GM18858 (cell line): ENCODE measurements around the gene PTK6.

ENCODE experiments used
- ATAC-seq: cut with Tn5 transposase; IDR thresholded peaks from one replicate; pipeline ENCODE4 v1.9.1; 2021; ENCODE audit not compliant: unreplicated experiment

PTK6 gene

DNA sequence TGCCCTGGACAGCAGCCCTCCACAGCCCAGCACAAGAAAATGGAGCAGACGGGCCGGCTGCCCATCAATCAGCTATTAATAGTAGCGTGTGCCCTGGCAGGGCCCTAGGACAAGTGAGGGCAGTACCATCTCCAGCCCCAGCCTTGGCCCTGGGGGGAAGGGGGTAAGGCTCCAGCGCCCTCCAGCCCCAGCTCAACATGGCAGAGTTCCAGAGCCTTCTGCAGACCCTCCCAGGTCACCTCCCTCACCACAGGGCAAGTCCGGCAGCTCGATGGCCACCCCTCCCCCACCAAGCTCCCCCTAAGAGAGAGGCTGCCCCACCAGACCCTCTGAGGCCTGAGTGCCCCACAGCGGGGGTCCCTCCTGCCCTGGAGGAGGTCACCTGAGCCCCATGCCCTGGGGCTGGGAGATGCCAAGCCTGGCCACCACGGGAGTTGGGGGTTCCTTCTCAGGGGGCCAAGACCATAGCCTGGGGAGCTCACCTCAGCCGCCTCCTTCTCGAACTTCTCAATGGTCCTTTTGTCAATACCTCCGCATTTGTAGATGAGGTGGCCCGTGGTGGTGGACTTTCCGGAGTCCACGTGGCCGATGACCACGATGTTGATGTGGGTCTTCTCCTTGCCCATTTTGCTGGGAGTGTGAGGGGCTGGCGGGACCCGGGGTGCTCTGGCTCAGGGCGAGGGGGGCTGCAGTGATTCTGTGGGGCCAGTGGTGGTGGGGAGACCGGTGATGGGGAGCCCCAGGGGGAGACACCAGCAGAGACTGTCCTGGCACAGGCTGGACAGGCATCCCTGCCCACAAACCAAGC lies 39.8 kb downstream of the PTK6 start:
- no peak for ATAC-seq

DNA sequence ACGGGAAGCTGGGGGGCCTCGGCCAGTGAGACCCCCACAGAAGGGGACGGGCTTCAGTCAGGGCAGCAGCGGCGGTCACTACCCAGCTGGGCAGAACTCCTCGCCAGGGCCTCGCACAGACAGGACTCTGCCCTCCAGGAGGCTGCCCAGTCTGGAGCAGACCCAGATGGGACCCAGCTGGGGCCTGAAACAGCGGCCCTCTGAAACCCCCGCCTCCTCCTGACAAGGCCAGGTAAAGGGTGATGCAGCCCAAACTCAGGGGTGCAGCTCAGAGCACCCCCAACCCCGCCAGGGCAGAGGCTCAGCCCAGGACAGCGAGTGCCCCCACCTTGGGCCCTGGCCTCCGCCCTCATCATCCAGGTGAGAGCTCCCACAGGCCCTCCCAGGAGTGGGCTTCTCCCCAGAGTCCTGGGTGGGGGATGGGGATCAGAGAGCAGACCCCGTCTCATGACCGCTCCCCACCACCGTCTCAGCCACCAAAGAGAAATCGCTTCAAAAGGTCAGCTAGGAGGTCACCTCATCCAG lies 40.5 kb downstream of the PTK6 start:
- ATAC-seq: no peak

DNA sequence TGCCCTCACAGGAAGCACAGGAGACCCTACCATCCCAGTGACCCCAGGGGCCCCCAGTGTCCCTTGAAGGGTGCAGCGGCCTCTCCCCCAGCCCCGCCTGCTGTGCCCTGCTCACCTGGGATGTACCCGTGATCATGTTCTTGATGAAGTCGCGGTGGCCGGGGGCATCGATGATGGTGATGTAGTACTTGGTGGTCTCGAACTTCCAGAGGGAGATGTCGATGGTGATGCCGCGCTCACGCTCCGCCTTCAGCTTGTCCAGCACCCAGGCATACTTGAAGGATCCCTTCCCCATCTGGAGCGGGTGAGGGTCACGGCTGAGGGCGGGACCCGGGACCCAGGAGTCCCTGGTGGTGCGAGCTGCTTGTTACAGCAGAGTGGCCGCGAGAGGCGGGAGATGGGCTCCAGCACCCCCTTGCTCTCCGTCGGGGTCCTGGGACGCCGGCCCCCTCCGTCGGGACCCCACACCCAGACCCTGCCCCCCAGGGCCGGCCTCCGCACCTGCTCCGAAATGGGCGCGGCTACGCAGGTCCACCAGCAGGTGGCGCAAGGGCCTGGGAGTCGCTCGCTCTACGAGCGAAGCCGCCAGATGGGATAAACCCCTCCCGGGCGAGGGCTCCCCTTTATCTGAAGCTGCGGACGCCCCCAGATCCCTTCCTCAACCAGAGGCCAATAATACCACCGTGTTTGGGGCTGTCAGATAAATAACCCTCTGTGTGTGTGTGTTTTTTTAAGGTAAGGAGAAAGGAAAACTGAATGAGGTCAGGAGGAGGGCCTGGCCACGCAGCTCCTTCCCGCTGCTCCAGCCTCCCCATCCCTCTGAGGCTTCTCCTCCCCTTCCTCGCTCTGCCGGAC lies 41.2 kb downstream of the PTK6 start:
- no peak for ATAC-seq

DNA sequence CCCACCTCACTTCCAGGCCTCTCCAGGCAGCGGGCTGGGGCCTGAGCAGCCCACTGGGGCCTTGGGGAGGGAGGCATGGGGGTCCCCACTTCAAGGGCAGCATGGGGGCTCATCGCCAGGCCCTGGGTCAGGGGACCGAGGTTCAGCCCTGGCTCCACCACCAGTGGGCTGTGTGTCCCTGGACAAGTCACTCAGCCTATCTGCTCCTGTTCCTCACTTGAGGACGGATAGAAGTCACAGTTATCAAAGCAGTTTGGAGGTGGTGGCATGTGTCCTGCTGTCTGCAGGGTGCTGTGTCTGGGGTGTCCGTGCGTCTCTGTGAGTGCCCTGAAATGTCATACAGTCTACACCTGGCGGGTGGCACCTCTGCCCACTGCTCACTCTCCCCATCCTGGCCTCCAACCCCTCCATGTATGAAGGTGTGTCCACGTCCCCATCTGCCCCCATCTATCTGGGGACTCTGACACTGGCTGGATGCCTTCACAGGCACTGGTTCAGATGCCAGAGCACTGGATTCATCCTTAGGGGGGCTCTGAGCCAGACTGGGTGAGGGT lies 41.9 kb downstream of the PTK6 start:
- ATAC-seq: no peak

DNA sequence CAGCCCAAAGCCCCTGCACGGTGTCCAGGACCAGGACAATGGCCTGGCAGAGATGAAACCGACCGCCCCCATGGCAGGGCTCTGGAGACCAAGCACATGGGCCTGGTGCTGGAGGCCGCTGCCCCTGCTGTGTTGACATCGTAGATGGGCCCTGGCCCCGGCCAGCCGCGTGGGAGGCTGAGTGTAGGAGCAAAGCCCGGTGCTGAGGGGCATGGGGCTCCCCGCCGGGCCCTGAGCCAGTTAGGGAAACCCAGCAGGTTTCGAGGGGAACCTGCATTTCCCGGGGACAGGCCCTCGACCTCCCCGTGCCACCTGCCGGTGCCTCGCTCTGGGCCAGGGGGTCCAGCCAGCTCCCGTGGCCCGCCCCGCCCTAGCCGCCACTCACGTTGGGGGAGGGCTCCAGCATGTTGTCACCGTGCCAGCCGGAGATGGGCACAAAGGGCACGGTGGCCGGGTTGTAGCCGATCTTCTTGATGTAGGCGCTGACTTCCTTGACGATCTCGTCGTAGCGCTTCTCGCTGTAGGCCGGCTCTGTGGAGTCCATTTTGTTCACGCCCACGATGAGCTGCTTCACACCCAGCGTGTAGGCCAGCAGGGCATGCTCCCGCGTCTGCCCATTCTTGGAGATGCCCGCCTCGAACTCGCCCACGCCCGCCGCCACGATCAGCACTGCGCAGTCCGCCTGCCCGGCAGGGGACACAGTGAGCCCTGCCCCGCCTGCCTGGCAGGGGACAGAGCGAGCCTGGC lies 42.6 kb downstream of the PTK6 start:
- ATAC-seq: no peak

DNA sequence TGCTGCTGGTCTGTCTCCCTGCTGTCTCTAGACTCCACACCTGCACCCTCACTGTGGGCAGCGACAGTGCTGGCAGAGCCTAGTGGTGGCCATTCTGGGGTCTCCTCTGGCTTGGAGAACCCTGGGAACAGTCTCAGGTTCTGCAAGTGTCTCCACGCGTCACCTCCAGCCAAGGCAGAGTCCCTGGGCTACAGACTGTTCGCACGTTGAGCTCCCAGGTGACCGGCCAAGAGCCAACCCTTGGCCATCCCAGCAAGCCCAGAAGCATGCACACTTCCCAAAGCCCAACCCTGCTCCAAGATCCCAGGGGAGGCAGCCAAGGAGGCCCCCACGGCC lies 43.1 kb downstream of the PTK6 start:
- ATAC-seq: no peak

DNA sequence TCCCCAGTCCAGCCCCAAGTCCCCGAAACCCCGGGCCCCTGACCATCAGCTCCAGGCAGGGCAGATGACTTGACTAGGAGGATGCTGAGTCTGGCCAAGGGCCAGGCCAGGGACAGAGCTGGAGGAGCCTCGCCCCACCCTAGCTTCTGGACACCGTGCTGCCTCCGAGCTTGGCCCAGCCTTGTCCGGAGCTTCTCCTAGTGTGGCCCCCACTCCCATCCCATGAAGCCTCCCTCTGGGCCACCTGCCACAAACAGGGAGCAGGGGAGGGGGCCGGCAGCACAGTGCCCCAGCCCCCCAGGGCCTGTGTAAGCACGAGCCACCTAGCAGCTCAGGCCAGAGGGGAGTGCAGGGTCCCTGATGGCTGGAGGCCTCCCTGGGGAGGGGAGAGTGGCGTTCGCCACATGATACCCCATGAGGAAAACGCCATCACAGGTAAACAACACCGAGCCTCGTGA lies 43.6 kb downstream of the PTK6 start:
- no peak for ATAC-seq

DNA sequence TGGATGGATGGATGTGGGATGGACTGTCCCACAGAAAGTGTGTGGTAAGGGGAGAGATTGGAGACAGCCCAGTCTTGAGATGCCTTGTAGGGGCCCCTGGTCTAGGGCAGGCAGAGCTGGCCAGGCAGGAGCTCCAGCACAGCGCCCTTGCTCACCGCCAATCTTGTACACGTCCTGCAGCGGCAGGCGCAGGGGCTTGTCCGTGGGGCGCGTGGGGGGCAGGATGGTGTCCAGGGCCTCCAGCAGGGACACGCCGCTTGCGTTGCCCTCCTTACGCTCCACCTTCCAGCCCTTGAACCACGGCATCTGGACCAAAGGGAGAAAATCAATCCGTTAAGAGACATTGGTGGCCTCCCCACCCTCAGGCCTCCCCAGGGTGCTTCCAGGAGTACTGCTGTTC lies 44.2 kb downstream of the PTK6 start:
- ATAC-seq: no peak

DNA sequence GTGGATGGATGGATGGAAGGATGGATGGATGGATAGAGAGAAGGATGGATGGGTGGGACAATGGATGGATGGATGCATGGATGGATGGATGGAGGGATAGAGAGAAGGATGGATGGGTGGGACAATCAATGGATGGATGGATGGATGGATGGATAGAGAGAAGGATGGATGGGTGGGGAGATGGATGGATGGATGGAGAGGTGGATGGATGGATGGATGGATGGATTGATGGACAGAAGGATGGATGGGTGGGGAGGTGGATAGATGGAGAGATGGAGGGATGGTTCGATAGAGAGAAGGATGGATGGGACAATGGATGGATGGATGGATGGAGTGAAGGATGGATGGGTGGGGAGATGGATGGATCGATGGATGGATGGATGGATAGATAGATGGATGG lies 44.7 kb downstream of the PTK6 start:
- ATAC-seq: no peak

DNA sequence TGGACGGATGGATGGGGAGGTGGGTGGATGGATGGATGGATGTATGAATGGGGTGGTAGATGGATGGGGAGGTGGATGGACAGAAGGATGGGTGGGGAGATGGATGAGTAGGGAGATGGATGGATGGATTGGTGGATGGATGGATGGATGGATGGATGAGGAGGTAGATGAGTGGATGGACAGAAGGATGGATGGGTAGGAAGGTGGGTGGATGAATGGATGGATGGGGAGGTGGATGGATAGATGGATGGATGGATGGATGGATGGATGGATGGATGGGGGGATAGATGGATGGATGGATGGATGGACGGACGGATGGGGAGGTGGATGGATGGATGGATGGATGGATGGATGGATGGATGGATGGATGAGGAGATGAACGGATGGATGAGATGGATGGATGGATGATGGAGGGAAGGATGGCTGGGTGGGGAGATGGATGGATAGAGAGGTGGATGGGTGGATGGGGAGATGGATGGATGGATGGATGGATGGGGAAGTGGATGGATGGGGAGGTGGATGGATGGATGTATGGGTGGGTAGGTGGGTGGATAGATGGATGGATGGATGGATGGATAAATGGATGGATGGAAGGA lies 45.4 kb downstream of the PTK6 start:
- ATAC-seq: no peak

DNA sequence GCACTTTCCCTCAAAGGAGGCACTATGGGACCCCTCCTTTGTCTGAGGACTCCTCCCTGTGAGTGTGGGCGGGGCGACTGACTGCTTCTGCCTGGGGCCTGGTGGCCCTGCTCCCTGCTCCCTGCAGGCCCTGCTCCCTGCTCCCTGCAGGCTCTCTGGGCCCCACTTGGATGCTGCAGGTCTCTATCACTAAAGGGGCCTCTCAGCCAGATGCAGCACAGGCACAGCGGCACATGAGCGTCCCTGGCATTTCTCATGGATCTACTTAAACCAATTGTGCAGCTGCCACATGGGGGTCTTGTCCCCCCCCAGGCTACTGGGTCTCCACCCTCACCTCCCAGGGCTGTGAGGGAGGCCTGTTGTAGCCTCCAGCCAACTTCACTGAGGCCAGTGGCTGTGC lies 46.1 kb downstream of the PTK6 start:
- no peak for ATAC-seq

DNA sequence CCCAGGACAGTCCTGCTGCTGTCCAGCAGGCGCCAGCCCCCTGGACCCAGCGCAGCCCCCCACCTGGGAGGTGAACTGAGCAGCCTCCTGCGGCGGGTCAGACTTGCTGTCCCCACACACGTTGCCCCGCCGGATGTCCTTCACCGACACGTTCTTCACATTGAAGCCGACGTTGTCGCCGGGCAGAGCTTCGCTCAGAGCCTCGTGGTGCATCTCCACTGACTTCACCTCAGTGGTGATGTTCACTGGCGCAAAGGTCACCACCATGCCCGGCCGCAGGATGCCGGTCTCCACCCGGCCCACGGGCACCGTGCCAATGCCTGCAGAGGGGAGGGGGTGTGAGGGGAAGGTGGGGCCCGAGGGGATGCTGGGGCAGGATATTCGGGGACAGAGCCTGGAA lies 46.8 kb downstream of the PTK6 start:
- no peak for ATAC-seq

DNA sequence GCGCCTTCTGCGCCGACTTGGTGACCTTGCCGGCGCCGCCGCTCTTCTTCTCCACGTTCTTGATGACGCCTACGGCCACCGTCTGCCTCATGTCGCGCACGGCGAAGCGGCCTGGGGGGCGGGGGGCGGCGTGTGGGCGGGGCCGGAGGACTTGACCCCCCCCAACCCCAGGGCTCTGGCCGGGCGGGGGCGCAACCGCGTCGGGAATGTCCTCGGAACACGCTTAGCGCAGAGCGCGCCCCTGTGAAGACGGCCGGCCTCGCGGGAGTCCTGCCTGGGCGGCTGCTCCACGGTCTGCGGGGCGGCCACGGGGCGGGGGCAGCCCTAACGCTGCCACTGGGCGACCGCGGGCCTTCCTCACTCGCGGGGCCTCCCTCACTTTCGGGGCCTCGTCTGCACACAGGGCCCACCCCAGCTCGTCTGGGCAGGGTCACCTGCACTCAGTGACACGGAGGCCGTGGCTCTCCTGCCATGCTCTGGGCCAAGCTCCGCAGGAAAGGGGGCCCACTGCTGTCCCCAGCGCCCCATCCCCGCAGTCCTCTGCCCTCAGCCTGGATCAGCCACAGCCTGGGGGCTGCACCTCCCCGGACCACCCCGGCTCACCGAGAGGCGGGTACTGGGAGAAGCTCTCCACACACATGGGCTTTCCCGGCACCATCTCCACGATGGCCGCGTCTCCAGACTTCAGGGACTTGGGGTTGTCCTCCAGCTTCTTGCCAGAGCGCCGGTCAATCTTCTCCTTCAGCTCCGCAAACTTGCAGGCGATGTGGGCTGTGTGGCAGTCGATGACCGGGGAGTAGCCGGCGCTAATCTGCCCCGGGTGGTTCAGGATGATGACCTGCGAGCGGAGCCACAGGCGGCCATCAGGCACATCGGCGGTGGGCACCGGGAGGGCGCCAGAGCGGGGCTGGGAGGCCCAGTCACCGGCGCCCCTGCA lies 48.6 kb downstream of the PTK6 start:
- no peak for ATAC-seq

DNA sequence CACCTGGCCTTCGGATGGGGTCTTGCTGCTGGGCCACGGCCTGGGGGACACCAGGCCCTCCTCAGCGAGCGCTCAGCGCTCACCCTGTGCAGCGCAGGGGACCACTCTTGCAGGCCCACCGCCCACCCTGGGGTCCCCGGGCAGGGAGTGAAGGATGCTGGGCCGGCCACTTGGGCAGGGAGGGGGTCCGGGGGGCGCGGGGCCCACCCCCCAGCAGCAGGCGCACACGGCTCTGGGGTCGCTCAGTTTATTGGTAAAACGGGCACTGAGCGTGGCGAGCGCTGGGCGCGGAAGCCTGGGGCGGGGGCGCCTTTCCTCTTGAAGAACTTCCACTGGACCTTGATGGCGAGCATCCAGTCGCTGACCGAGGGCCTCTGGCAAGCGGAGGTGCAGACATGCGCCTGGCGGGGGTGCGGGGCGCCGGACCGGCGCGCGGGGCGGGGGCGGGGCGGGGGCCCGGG lies 49.4 kb downstream of the PTK6 start:
- ATAC-seq: no peak

DNA sequence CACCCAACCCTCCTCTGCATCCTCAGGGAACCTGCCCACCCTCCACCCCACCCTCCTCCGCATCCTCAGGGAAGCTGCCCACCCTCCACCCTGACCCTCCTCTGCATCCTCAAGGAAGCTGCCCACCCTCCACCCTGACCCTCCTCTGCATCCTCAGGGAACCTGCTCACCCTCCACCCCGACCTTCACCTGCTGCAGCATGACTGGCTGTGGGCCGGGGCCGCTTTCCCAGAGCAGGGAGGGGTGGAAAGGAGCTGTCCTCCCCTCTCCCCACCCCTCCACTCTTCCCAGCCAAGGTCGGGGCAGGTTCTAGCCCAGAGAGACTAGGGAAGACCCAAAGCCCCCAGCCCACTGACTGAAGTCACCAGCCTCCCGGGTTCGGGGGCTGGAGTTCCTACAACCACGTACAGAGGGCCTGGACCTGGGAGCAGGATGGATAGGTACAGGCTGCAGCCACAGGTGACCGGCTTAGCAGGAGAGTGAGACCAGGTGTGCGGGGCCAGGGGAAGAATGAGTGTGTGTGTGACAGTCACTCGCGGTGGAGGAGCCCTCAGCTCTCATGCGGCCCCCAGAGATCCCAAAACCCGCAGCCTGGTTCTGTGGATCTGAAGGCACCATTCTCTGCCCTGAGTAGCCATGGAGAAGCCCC lies 49.9 kb downstream of the PTK6 start:
- no peak for ATAC-seq

DNA sequence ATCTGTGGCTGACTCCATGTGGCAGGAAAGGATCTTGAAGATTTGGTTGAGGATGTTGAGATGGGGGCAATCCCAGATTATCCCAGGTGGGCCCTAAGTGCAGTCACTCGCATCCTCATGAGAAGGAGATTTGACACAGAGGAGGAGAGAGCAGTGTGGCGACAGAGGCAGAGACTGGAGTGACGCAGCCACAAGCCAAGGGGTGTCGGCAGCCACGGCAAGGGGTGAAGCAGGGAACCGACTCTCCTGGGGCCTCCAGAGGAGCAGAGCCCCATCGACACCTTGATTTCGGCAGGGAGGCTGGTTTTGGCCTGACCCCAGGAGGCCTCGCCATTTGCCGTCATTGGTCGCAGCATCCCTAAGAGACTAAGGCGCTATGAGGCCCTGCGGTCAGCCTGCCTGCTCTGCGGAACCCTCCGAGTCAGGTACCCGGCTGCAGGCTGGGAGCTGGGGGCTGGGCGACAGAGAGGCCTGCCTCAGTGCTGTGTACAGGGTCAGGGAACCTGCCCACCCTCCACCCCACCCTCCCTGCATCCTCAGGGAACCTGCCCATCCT lies 50.8 kb downstream of the PTK6 start:
- no peak for ATAC-seq

DNA sequence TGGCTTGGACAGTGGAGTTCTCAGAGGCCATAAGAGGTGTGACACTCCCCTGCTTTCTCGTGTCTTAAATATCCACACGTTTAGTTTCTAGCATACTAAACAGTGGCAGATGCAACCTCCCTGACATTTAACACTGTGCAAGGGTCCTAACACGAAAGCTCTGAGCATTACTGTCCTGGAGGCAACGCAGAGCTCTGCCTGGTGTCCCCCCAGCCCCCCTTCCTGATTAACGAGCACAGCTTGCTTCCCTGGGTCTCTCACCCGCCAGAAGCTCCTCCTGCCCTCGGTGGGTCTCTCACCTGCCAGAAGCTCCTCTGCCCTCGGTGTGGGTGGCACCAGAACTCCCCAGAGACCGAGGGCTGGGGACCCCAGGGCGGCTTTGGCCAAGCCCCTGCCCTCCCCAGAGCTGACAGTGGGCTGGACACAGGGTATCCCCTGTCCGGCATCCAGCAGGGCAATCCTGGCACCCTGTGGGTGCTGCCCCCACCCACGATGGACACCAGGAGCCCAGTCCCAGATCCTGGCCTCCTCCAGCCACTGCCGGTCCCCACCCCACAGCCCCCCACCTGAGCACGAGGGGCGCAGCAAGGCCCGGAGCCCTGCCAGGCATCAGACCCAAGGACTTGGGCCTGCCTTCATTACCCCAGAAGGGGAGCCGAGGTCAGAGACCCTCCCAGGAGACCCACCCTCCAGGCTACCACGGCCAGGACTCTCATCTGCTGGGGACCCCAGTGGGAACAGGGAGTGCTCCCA lies 52.3 kb downstream of the PTK6 start:
- ATAC-seq: no peak

DNA sequence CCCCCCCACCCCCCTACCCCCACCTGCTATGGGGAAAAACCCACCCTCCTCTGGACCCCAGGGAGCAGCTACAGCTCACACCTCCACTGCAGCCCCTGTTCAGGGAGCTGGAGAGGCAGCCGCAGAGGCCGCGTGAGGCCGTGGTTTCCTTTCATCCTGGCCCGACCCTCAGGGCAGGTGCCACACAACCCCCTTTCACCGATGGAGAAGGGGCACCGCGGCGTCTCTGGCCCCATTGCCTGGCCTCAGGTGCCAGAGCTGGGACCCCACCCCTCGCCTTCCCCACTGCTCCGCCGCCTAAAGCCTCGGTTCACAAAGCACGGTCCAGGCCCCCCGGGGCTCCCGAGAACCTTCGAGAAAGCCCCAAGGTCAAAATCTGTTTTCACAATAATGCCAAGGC lies 52.9 kb downstream of the PTK6 start:
- no peak for ATAC-seq
